Measurements from ENCODE around the gene ZFP82.
A peak's percentile ranks its signal among the peaks of the same experiment; 100 is the strongest.

The ZFP82 gene

DNA sequence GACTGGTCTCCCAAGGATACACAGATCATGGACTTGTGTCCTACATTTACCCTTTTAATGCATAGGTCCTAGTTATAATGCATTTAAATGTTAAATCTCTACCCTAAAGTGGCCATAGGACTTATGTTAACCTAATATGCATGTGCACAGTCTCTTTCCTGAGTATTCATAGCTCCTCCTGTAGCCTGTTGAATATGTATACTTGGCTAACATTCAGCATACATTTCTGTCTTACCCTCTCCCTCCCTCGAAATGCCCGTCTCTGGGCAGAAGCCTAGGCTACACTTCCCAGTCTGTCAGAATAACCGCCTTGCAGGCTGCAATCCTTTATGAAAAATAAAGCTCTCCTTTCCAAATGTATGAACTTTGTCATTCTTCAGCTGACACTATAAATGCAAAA is 13.9 kb downstream of the ZFP82 start:
- DNase-seq (ENCODE audit: low spot score), result no peak
- no peak for TF ChIP-seq CTCF (IDR thresholded peaks at IDR 0.05; ENCODE audit: extremely low read depth, insufficient read depth, missing control alignments)
- in situ Hi-C loops (cut with MboI; ENCODE audit: low pct_unique_long_range_greater_than_20kb, low sequenced_read_pairs, unreplicated experiment), result no loop called here

DNA sequence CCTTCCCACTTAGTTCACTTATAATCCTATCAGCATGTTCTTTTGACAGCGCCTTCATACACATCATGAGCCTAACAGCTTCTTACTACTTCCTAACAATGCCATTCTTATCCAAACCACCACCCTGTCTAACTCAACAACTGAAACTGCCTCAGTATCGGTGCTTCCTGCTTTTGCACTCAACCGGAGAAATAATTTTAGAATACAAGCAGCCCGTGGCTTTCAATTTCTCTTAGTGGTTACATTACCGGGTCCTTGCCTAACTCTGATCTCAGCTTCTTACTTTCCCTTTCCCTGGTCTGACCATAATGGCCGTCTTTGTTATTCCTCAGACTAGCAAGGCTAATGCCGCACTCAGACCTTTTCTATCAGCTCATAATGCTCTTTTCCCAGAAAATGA is 17.0 kb downstream of the ZFP82 start:
- no peak for TF ChIP-seq CTCF (IDR thresholded peaks at IDR 0.05; ENCODE audit: extremely low read depth, insufficient read depth, missing control alignments)
- in situ Hi-C loops (cut with MboI; ENCODE audit: low pct_unique_long_range_greater_than_20kb, low sequenced_read_pairs, unreplicated experiment), result no loop called here
- no peak for DNase-seq (ENCODE audit: low spot score)

DNA sequence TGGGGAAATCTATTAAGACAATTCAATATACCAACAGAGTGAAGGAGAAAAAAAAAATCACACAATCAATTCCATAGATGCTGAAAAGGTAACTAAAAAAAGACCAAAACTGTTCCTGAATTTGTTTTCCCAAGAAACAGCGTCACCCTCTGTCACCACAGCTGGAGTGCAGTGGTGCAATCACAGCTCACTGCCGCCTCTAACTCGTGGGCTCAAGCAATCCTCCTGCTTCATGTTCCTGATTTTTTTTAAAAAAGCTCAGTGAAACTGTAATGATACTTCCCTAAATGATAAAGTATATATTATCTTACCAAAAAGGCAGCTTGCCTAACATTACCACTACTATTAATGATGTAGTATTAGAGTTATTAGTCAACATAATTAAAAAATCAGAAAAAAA is 19.9 kb downstream of the ZFP82 start:
- in situ Hi-C loops (cut with MboI; ENCODE audit: low pct_unique_long_range_greater_than_20kb, low sequenced_read_pairs, unreplicated experiment), result no loop called here
- no peak for TF ChIP-seq CTCF (IDR thresholded peaks at IDR 0.05; ENCODE audit: extremely low read depth, insufficient read depth, missing control alignments)
- DNase-seq (ENCODE audit: low spot score), result no peak

GRCh38 chr19:36392916-36393673 is 25.3 kb downstream of the ZFP82 start:
- TF ChIP-seq CTCF (IDR thresholded peaks at IDR 0.05; ENCODE audit: extremely low read depth, insufficient read depth, missing control alignments), result no peak
- DNase-seq (ENCODE audit: low spot score), result no peak
- in situ Hi-C loops (cut with MboI; ENCODE audit: low pct_unique_long_range_greater_than_20kb, low sequenced_read_pairs, unreplicated experiment), result no loop called here

DNA sequence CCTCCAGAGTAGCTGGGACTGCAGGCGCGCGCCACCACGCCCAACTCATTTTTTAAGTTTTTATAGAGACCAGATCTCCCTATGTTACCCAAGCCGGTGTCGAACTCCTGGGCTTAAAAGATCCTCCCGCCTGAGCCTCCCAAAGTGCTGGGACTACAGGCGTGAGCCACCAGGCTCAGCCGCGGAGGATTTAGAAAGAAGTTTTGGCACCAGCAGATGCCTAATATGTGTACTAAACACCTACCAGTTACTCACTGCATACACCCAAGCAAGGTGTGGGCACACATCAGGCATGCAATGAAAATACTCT is 39.0 kb downstream of the ZFP82 start:
- DNase-seq (ENCODE audit: low spot score), result no peak
- TF ChIP-seq CTCF (IDR thresholded peaks at IDR 0.05; ENCODE audit: extremely low read depth, insufficient read depth, missing control alignments), result no peak
- in situ Hi-C loops (cut with MboI; ENCODE audit: low pct_unique_long_range_greater_than_20kb, low sequenced_read_pairs, unreplicated experiment), result no loop called here

DNA sequence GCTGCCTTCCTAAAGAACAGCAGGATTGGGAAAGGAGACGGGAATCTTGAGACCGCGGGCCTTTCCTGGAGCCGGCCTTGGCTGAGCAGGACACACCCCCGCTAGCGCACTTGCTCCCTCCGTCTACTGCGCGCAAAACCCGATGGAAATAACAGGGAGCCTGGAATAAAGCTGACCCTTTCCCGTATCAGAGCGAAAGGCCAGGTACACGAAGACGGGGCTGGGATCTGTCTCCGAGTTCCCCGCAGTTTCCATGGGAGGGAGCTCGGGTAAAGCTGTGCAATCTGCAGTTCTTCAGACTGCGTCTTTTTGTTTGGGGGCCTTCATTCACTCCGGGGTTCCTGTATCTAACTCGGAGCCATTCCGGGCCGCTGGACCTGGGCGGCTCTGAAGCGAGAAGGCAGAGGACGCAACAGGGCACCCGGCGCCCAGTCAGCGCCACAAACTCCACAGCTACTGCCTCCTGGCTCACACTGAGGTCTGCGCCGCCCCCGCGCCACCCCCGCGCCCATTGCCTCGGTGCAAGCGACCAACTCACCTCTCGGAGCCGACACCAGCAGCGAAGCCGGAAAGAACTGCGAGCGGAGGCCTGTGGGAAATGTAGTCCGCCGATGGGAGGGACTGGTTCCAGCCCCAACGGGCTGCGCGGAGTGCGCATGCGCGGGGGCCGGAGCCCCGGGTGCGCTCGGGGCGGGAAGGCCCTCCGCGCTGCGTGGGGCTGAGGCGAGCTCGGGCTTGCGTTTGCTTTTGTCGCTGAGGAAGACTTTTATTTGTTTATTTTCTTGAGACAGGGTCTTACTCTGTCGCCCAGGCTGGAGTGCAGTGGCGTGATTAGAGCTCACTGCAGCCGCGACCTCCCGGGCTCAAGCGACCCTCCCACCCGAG is 39.6 kb downstream of the ZFP82 start, which contains the start of gene ZFP14:
ZFP14 (minus strand) TSS at position 577 of the 885 bp plus-strand sequence. CDS start 11,309 bp downstream, outside the sequence.
- peak; percentile 50 for TF ChIP-seq CTCF (IDR thresholded peaks at IDR 0.05; ENCODE audit: extremely low read depth, insufficient read depth, missing control alignments)
- DNase-seq (ENCODE audit: low spot score), result peak; percentile 99
- in situ Hi-C loops (cut with MboI; ENCODE audit: low pct_unique_long_range_greater_than_20kb, low sequenced_read_pairs, unreplicated experiment), result no loop called here

Measured in GM13977 (cell line).